ENCODE measurements around the gene LARP4. TPM values are rescaled to one million over a fixed set of nuclear protein-coding genes. Genes with fewer than 3 reads are reported as not detected.

The LARP4 gene
- total RNA-seq, 1 experiment from 2014 or later = 35.1 TPM

DNA sequence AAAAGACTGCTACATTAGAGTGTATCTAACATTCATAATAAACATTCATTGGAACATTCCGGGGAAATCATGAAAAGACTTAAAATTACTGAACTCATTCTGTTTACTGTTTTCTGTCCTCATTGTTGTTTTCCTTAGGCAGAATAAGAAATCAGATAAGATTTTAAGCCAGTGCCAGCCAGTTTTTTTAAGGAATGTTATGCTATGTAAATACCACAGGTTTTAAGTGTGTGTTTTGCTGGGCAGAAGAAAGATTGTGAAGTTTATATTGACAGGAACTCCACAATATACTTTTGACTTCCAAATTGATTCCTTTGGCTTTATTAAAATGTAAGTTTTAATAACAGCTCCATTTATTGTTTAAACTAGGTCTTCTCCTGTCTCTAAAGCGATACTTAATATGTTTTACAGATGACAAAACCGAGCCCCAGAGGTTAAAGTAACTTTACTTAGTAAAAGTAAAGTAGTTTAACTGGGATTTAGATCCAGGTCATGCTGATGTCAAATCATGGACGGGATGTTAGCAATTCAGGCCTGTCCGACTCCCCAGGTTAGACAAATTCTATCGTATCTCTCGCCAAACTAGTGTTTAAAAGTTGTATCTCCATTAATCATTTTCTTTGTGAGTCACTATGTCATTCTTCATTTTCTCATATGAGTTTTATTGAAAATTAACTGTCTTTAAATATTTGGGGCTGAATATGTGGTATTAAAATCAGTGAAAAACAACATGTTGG, 1.7 kb downstream of the LARP4 start:
- Histone ChIP-seq H3K4me1 (ENCODE audit: insufficient read depth, low read length) (peaks cover 19% of the 10 kb centered on the region), H3K9me2 (replicated peaks; ENCODE audit: low read length) (no peaks in the 10 kb centered on the region), H3K4me3 (ENCODE audit: low read length) (peak overlapping the region; percentile 95), H3K36me3 (ENCODE audit: low read depth, low read length) (no peaks in the 10 kb centered on the region), H3F3A (ENCODE audit: low read length, unreplicated experiment) (no peaks in the 10 kb centered on the region), H3K27ac (ENCODE audit: low read length) (peak overlapping the region; percentile 75; the same call in 1 of the 2 replicates), H3K27me3 (ENCODE audit: low read length) (no peaks in the 10 kb centered on the region), H4K20me1 (ENCODE audit: low read length) (peaks cover 33% of the 10 kb centered on the region), H2AFZ (ENCODE audit: low read length) (no peak overlapping the region), H3K79me2 (ENCODE audit: low read length) (peaks cover 68% of the 10 kb centered on the region), H3K4me2 (ENCODE audit: low read length) (peak overlapping the region; percentile 86), H3K9me3 (ENCODE audit: low read length) (no peaks in the 10 kb centered on the region), H3K9ac (ENCODE audit: low read length) (peak overlapping the region; percentile 96)
- no TSS peak for BruUV-seq (replicated peaks)
- intact Hi-C loops (cut with micrococcal nuclease) = loop anchor here (2.0 to 10.0 kb wide), 2 partner anchors 76 to 198 kb away; no protein-coding TSS in a partner anchor
- ATAC-seq (0 out of 2 replicates have a peak, but pooled peaks have one; percentile 7), DNase-seq (peak; percentile 34)
- TF ChIP-seq, protein P1, sequence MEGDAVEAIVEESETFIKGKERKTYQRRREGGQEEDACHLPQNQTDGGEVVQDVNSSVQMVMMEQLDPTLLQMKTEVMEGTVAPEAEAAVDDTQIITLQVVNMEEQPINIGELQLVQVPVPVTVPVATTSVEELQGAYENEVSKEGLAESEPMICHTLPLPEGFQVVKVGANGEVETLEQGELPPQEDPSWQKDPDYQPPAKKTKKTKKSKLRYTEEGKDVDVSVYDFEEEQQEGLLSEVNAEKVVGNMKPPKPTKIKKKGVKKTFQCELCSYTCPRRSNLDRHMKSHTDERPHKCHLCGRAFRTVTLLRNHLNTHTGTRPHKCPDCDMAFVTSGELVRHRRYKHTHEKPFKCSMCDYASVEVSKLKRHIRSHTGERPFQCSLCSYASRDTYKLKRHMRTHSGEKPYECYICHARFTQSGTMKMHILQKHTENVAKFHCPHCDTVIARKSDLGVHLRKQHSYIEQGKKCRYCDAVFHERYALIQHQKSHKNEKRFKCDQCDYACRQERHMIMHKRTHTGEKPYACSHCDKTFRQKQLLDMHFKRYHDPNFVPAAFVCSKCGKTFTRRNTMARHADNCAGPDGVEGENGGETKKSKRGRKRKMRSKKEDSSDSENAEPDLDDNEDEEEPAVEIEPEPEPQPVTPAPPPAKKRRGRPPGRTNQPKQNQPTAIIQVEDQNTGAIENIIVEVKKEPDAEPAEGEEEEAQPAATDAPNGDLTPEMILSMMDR (conservative IDR thresholded peaks at IDR 0.05; ENCODE audit: low read depth, low read length) = no peak
- TF ChIP-seq EZH2 (IDR thresholded peaks at IDR 0.05; ENCODE audit: low read length, unreplicated experiment) (no peak), EZH2phosphoT487 (IDR thresholded peaks at IDR 0.05; ENCODE audit: borderline replicate concordance, low read length) (no peak)
- POLR2A ChIA-PET (ENCODE audit: unreplicated experiment) = no interaction called here
- CTCF ChIA-PET = no interaction called here

DNA sequence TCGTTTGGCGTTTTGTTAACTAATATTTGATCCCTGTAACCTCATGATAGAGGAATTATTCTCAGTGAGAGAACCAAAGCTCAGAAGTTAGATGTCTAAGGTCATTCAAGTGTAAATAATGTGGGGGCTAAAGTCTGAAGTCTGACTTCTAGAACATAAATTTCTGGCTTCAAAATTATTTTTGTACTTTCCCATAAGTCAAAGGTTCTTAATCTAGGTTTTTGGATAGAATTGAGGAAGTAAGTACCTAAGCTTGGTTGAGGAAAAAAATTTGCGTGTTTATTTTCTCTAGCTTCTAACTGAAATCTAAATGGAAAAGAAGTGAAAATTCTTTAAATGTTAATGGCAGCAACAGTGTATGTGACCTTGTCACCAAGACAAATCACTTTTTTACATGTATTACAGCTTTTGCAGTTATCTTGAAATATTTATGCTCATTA, 2.3 kb downstream of the LARP4 start:
- TF ChIP-seq, protein P1 (conservative IDR thresholded peaks at IDR 0.05; ENCODE audit: low read depth, low read length) = no peak
- TF ChIP-seq EZH2 (IDR thresholded peaks at IDR 0.05; ENCODE audit: low read length, unreplicated experiment) (no peak), EZH2phosphoT487 (IDR thresholded peaks at IDR 0.05; ENCODE audit: borderline replicate concordance, low read length) (no peak)
- peaks cover 74% of the 10 kb centered on the region for H3K79me2 ChIP-seq (ENCODE audit: low read length)
- peaks cover 3% of the 10 kb centered on the region; the same call in 1 of the 2 replicates for H3K36me3 ChIP-seq (ENCODE audit: low read depth, low read length)
- no peaks in the 10 kb centered on the region for H3K27me3 ChIP-seq (ENCODE audit: low read length)
- DNase-seq (no peak), ATAC-seq (no peak)
- CTCF ChIA-PET = no interaction called here
- no peaks in the 10 kb centered on the region for H3K9me2 ChIP-seq (replicated peaks; ENCODE audit: low read length)
- H3K4me1 ChIP-seq (ENCODE audit: insufficient read depth, low read length) = peaks cover 19% of the 10 kb centered on the region
- H4K20me1 ChIP-seq (ENCODE audit: low read length) = peaks cover 39% of the 10 kb centered on the region
- no peak overlapping the region for H2AFZ ChIP-seq (ENCODE audit: low read length)
- H3K9ac ChIP-seq (ENCODE audit: low read length) = peak overlapping the region; percentile 96; the same call in 1 of the 2 replicates
- intact Hi-C loops (cut with micrococcal nuclease) = loop anchor here (2.0 to 10.0 kb wide), 2 partner anchors 76 to 198 kb away; no protein-coding TSS in a partner anchor
- H3K9me3 ChIP-seq (ENCODE audit: low read length) = no peaks in the 10 kb centered on the region
- POLR2A ChIA-PET (ENCODE audit: unreplicated experiment) = no interaction called here
- H3F3A ChIP-seq (ENCODE audit: low read length, unreplicated experiment) = no peaks in the 10 kb centered on the region
- BruUV-seq (replicated peaks) = no TSS peak
- H3K4me2 ChIP-seq (ENCODE audit: low read length) = peak overlapping the region; percentile 86
- H3K27ac ChIP-seq (ENCODE audit: low read length) = peak overlapping the region; percentile 75; the same call in 1 of the 2 replicates
- peak overlapping the region; percentile 95 for H3K4me3 ChIP-seq (ENCODE audit: low read length)

DNA sequence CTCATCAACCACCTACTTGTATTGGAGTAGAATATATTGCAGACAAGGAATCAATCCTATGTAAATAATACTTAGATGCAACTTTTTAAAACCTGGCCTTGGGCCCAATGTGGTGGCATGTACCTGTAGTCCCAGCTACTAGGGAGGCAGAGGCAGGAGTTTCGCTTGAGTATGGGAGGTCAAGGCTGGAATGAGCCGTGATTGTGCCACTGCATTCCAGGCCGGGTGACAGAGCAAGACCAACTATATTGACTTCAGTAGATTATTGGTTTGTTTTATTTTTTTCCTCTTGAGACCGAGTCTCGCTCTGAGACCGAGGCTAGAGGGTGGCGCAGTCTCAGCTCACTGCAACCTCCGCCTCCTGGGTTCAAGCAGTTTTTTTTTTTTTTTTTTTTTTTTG, 3.6 kb downstream of the LARP4 start:
- no TSS peak for BruUV-seq (replicated peaks)
- peaks cover 87% of the 10 kb centered on the region for H3K79me2 ChIP-seq (ENCODE audit: low read length)
- H3K9me3 ChIP-seq (ENCODE audit: low read length) = no peaks in the 10 kb centered on the region
- H3F3A ChIP-seq (ENCODE audit: low read length, unreplicated experiment) = no peaks in the 10 kb centered on the region
- ChIA-PET POLR2A (ENCODE audit: unreplicated experiment) (no interaction called here), CTCF (no interaction called here)
- 0 out of 2 replicates have a peak overlapping the region, but pooled peaks have one; percentile 25 for H3K4me2 ChIP-seq (ENCODE audit: low read length)
- H3K27ac ChIP-seq (ENCODE audit: low read length) = 0 out of 2 replicates have a peak overlapping the region, but pooled peaks have one; percentile 64
- no peak for TF ChIP-seq EZH2phosphoT487 (IDR thresholded peaks at IDR 0.05; ENCODE audit: borderline replicate concordance, low read length)
- no peak for TF ChIP-seq EZH2 (IDR thresholded peaks at IDR 0.05; ENCODE audit: low read length, unreplicated experiment)
- TF ChIP-seq, protein P1 (conservative IDR thresholded peaks at IDR 0.05; ENCODE audit: low read depth, low read length) = no peak
- no peak overlapping the region for H2AFZ ChIP-seq (ENCODE audit: low read length)
- H3K36me3 ChIP-seq (ENCODE audit: low read depth, low read length) = peaks cover 7% of the 10 kb centered on the region; the same call in 1 of the 2 replicates
- peaks cover 43% of the 10 kb centered on the region for H4K20me1 ChIP-seq (ENCODE audit: low read length)
- peak; percentile 25 for DNase-seq
- H3K9ac ChIP-seq (ENCODE audit: low read length) = no peak overlapping the region
- no peak for ATAC-seq
- H3K27me3 ChIP-seq (ENCODE audit: low read length) = no peaks in the 10 kb centered on the region
- intact Hi-C loops (cut with micrococcal nuclease) = loop anchor here (10.0 kb wide), 1 partner anchor 200 kb away; no protein-coding TSS in a partner anchor
- H3K4me3 ChIP-seq (ENCODE audit: low read length) = no peak overlapping the region
- no peaks in the 10 kb centered on the region for H3K9me2 ChIP-seq (replicated peaks; ENCODE audit: low read length)
- peaks cover 19% of the 10 kb centered on the region for H3K4me1 ChIP-seq (ENCODE audit: insufficient read depth, low read length)

Measured in PC-3 (cell line).